OCI-LY7 (cell line): ENCODE data around the gene MTNR1B.

Source experiments
- EZH2phosphoT487 ChIP-seq: fragments of 200-600 bp; sonication (generic); IDR thresholded peaks from 2 replicates; pipeline ENCODE4 v1.6.1; 2018; ENCODE audit warnings: low read depth, borderline replicate concordance, mild to moderate bottlenecking, mixed run types, antibody characterized with exemption, low read length, moderate library complexity, mixed read lengths
- TF ChIP-seq, protein P1 (sequence below): fragments of 200-600 bp; sonication (generic); conservative IDR thresholded peaks from 2 replicates; pipeline ENCODE4 v1.5.1; 2014; ENCODE audit warnings: mild to moderate bottlenecking, antibody characterized with exemption, low read length, moderate library complexity, mixed read lengths

DNA sequence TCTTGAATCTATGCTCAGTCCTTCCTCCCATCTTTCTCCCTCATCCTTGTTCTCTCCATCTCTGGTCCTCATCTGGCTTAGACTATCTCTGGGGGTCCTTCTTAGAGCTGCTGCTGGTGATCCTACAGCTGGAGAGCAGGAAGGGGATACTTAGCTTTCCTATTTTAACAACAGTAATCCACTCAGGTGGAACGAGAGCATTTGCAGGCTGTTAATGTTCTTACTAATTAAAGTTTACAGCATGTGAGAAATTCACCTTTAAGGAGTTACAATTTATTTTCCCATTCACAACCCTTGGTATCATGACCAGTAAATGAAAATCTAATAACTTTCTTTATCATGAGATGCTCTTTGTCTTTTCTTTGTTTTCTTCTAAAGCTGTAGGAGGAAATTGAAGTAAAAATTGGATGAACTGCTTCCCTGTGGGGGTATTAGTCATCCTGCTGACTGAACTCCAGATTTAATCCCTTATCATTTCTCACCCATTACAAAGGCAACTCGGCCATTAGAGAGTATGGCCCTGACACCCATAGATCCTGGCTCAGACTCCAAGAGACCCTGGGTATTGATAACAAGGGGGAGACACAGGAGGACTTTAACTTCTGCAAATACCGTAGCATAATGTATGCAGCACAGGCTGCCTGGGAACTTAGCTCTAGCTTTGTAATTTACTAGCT, 37.6 kb upstream of the MTNR1B start:
- TF ChIP-seq, protein P1, sequence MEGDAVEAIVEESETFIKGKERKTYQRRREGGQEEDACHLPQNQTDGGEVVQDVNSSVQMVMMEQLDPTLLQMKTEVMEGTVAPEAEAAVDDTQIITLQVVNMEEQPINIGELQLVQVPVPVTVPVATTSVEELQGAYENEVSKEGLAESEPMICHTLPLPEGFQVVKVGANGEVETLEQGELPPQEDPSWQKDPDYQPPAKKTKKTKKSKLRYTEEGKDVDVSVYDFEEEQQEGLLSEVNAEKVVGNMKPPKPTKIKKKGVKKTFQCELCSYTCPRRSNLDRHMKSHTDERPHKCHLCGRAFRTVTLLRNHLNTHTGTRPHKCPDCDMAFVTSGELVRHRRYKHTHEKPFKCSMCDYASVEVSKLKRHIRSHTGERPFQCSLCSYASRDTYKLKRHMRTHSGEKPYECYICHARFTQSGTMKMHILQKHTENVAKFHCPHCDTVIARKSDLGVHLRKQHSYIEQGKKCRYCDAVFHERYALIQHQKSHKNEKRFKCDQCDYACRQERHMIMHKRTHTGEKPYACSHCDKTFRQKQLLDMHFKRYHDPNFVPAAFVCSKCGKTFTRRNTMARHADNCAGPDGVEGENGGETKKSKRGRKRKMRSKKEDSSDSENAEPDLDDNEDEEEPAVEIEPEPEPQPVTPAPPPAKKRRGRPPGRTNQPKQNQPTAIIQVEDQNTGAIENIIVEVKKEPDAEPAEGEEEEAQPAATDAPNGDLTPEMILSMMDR = no peak
- no peak for TF ChIP-seq EZH2phosphoT487
